Omental fat pad (tissue), 4 donors: ENCODE data around the gene SUSD2. TPM values are rescaled to one million over a fixed set of nuclear protein-coding genes. Genes with fewer than 3 reads are reported as not detected.

Experiments used
- ATAC-seq: fragments of 150-250 bp; one replicate; pipeline ENCODE4 v1.9.1; 2016; ENCODE audit warnings: mild to moderate bottlenecking, moderate library complexity; ENCODE audit not compliant: low FRiP score
- DNase-seq: peaks from one replicate; pipeline ENCODE4 v3.0.0-alpha.2; 2019; ENCODE audit warnings: low spot score
- total RNA-seq, 4 donors: library from RNA; depleted of rRNA; stranded (reverse); fragments of >200 nt; gene quantifications; one replicate each; pipeline ENCODE4 v1.1.0, GENCODE V29; 2016
- TF ChIP-seq, protein P1 (sequence below), 3 donors: fragments of 450-650 bp; IDR thresholded peaks; one replicate each; pipeline ENCODE4 v1.5.1; 2016 to 2017; ENCODE audit warnings: antibody characterized with exemption in 3 of 3, mild to moderate bottlenecking in 3 of 3, moderate library complexity in 2 of 3

The SUSD2 gene
- total RNA-seq, 4 donors from 2014 or later = 2.3 to 8.0 (median 4.7) TPM

- DNase-seq (no peak), ATAC-seq (no peak)
- TF ChIP-seq, protein P1, sequence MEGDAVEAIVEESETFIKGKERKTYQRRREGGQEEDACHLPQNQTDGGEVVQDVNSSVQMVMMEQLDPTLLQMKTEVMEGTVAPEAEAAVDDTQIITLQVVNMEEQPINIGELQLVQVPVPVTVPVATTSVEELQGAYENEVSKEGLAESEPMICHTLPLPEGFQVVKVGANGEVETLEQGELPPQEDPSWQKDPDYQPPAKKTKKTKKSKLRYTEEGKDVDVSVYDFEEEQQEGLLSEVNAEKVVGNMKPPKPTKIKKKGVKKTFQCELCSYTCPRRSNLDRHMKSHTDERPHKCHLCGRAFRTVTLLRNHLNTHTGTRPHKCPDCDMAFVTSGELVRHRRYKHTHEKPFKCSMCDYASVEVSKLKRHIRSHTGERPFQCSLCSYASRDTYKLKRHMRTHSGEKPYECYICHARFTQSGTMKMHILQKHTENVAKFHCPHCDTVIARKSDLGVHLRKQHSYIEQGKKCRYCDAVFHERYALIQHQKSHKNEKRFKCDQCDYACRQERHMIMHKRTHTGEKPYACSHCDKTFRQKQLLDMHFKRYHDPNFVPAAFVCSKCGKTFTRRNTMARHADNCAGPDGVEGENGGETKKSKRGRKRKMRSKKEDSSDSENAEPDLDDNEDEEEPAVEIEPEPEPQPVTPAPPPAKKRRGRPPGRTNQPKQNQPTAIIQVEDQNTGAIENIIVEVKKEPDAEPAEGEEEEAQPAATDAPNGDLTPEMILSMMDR (IDR thresholded peaks at IDR 0.05) = no peak
These were observed 15.6 kb upstream of the SUSD2 start for GRCh38 chr22:24165673-24166072.

- ATAC-seq = no peak
- DNase-seq = no peak
- TF ChIP-seq, protein P1 (IDR thresholded peaks at IDR 0.05) = no peak
These were observed 14.5 kb upstream of the SUSD2 start for GRCh38 chr22:24166811-24167210.

GRCh38 chr22:24169439-24170058, 11.7 kb upstream of the SUSD2 start:
- DNase-seq (no peak), ATAC-seq (no peak)
- TF ChIP-seq, protein P1 (IDR thresholded peaks at IDR 0.05) = no peak

DNA sequence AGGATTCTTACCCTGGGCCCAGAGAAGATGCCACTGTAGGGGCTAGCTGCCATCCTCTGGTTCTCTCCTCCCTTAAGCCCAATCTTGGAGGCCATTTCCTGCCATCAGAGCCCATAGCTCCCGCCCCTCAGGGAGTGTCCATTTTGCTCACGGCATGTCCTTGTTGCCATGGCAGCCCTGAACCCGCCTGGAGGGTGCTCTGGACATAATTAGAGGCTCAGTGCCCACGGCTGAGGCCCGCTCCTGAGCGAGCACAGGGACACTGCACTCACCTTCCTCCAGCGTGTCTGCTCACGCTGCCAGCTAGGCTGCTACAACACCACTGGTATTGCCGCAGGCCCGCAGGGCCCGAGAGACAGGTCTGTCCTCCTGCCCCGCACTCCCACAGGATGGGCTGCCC, 11.1 kb upstream of the SUSD2 start:
- TF ChIP-seq, protein P1 (IDR thresholded peaks at IDR 0.05) = no peak
- DNase-seq (no peak), ATAC-seq (no peak)

GRCh38 chr22:24170632-24171031, 10.7 kb upstream of the SUSD2 start:
- ATAC-seq = no peak
- DNase-seq = no peak
- TF ChIP-seq, protein P1 (IDR thresholded peaks at IDR 0.05) = no peak

DNA sequence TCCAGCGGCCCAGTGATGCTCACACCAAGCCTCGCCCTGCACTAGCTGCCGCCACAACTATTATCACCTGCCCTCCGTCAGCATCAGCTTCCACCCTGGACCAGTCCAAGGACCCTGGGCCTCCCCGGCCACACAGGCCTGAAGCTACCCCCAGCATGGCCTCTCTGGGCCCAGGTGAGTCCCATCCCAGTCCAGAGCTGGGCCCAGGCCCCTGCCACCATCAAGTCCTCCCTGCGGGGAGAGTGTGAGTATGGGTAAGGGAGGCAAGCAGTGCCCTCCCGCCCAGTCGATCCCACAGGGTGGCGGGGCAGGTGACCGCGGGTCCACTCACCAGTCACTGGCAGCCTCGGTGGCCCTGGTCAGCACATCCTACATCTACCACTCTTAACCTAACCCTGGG, 9.5 kb upstream of the SUSD2 start:
- no peak for DNase-seq

More for the DNA sequence above, 9.5 kb upstream of the SUSD2 start:
- ATAC-seq = no peak
- TF ChIP-seq, protein P1 (IDR thresholded peaks at IDR 0.05) = no peak
